Measurements from ENCODE around the gene SDR9C7.

SDR9C7 gene

GRCh38 chr12:56935752-56936151, 1.5 kb upstream of the SDR9C7 start:
- TF ChIP-seq EZH2phosphoT487 (conservative IDR thresholded peaks at IDR 0.05; ENCODE audit: low read length): no peak
- TF ChIP-seq, protein P1, sequence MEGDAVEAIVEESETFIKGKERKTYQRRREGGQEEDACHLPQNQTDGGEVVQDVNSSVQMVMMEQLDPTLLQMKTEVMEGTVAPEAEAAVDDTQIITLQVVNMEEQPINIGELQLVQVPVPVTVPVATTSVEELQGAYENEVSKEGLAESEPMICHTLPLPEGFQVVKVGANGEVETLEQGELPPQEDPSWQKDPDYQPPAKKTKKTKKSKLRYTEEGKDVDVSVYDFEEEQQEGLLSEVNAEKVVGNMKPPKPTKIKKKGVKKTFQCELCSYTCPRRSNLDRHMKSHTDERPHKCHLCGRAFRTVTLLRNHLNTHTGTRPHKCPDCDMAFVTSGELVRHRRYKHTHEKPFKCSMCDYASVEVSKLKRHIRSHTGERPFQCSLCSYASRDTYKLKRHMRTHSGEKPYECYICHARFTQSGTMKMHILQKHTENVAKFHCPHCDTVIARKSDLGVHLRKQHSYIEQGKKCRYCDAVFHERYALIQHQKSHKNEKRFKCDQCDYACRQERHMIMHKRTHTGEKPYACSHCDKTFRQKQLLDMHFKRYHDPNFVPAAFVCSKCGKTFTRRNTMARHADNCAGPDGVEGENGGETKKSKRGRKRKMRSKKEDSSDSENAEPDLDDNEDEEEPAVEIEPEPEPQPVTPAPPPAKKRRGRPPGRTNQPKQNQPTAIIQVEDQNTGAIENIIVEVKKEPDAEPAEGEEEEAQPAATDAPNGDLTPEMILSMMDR (IDR thresholded peaks at IDR 0.05; ENCODE audit: insufficient read depth, low read length, poor library complexity, severe bottlenecking): no peak
- Histone ChIP-seq H3K36me3 (ENCODE audit: low read length) (no peaks in the 10 kb centered on the region), H3K27ac (ENCODE audit: low read depth, low read length) (no peak overlapping the region), H4K20me1 (ENCODE audit: low read depth, low read length) (no peaks in the 10 kb centered on the region), H3F3A (ENCODE audit: insufficient read depth) (no peaks in the 10 kb centered on the region), H3K9ac (ENCODE audit: low read length) (no peak overlapping the region), H2AFZ (ENCODE audit: low read depth, low read length, severe bottlenecking) (no peak overlapping the region), H3K9me2 (replicated peaks; ENCODE audit: insufficient read depth, low read length) (no peaks in the 10 kb centered on the region), H3K4me2 (ENCODE audit: low read depth, low read length, poor library complexity, severe bottlenecking) (no peak overlapping the region), H3K79me2 (ENCODE audit: insufficient read depth, low read length) (no peaks in the 10 kb centered on the region), H3K4me3 (ENCODE audit: insufficient read depth, low read length, poor library complexity, severe bottlenecking) (no peak overlapping the region), H3K27me3 (ENCODE audit: low read length) (no peaks in the 10 kb centered on the region), H3K9me3 (ENCODE audit: insufficient read depth, low read length) (no peaks in the 10 kb centered on the region)

GRCh38 chr12:56935157-56935556, 949 bp upstream of the SDR9C7 start:
- no peaks in the 10 kb centered on the region for H3K36me3 ChIP-seq (ENCODE audit: low read length)
- no peak overlapping the region for H3K9ac ChIP-seq (ENCODE audit: low read length)
- H3K79me2 ChIP-seq (ENCODE audit: insufficient read depth, low read length): no peaks in the 10 kb centered on the region
- no peaks in the 10 kb centered on the region for H3F3A ChIP-seq (ENCODE audit: insufficient read depth)
- no peak overlapping the region for H3K4me3 ChIP-seq (ENCODE audit: insufficient read depth, low read length, poor library complexity, severe bottlenecking)
- H2AFZ ChIP-seq (ENCODE audit: low read depth, low read length, severe bottlenecking): no peak overlapping the region
- H3K27me3 ChIP-seq (ENCODE audit: low read length): no peaks in the 10 kb centered on the region
- no peak for TF ChIP-seq EZH2phosphoT487 (conservative IDR thresholded peaks at IDR 0.05; ENCODE audit: low read length)
- TF ChIP-seq, protein P1 (IDR thresholded peaks at IDR 0.05; ENCODE audit: insufficient read depth, low read length, poor library complexity, severe bottlenecking): no peak
- no peak overlapping the region for H3K27ac ChIP-seq (ENCODE audit: low read depth, low read length)
- no peaks in the 10 kb centered on the region for H3K9me3 ChIP-seq (ENCODE audit: insufficient read depth, low read length)
- no peak overlapping the region for H3K4me2 ChIP-seq (ENCODE audit: low read depth, low read length, poor library complexity, severe bottlenecking)
- no peaks in the 10 kb centered on the region for H3K9me2 ChIP-seq (replicated peaks; ENCODE audit: insufficient read depth, low read length)
- no peaks in the 10 kb centered on the region for H4K20me1 ChIP-seq (ENCODE audit: low read depth, low read length)

- no peak overlapping the region for H3K9ac ChIP-seq (ENCODE audit: low read length)
Observed at GRCh38 chr12:56932867-56933266, 1.3 kb downstream of the SDR9C7 start.

More at GRCh38 chr12:56932867-56933266, 1.3 kb downstream of the SDR9C7 start:
- no peak for TF ChIP-seq EZH2phosphoT487 (conservative IDR thresholded peaks at IDR 0.05; ENCODE audit: low read length)
- TF ChIP-seq, protein P1 (IDR thresholded peaks at IDR 0.05; ENCODE audit: insufficient read depth, low read length, poor library complexity, severe bottlenecking): no peak
- H3K27ac ChIP-seq (ENCODE audit: low read depth, low read length): no peak overlapping the region
- H3K27me3 ChIP-seq (ENCODE audit: low read length): no peaks in the 10 kb centered on the region
- H2AFZ ChIP-seq (ENCODE audit: low read depth, low read length, severe bottlenecking): no peak overlapping the region
- H3F3A ChIP-seq (ENCODE audit: insufficient read depth): no peaks in the 10 kb centered on the region
- no peak overlapping the region for H3K4me2 ChIP-seq (ENCODE audit: low read depth, low read length, poor library complexity, severe bottlenecking)
- no peaks in the 10 kb centered on the region for H3K36me3 ChIP-seq (ENCODE audit: low read length)
- no peak overlapping the region for H3K4me3 ChIP-seq (ENCODE audit: insufficient read depth, low read length, poor library complexity, severe bottlenecking)
- no peaks in the 10 kb centered on the region for H4K20me1 ChIP-seq (ENCODE audit: low read depth, low read length)
- H3K9me3 ChIP-seq (ENCODE audit: insufficient read depth, low read length): no peaks in the 10 kb centered on the region
- no peaks in the 10 kb centered on the region for H3K9me2 ChIP-seq (replicated peaks; ENCODE audit: insufficient read depth, low read length)
- no peaks in the 10 kb centered on the region for H3K79me2 ChIP-seq (ENCODE audit: insufficient read depth, low read length)

Measured in SU-DHL-6 (cell line).